ENCODE data around the gene SDC3.

The SDC3 gene

GRCh38 chr1:30896905-30897304, 11.7 kb downstream of the SDC3 start:
- TF ChIP-seq RAD21 (IDR thresholded peaks at IDR 0.05; ENCODE audit: low read depth): no peak
- no peak for TF ChIP-seq CREB1 (IDR thresholded peaks at IDR 0.05; ENCODE audit: low read depth)
- TF ChIP-seq, protein P1, sequence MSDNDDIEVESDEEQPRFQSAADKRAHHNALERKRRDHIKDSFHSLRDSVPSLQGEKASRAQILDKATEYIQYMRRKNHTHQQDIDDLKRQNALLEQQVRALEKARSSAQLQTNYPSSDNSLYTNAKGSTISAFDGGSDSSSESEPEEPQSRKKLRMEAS (IDR thresholded peaks at IDR 0.05): no peak
- TF ChIP-seq FOXM1 (IDR thresholded peaks at IDR 0.05; ENCODE audit: borderline replicate concordance, low read depth): no peak
- no peak for TF ChIP-seq YY1 (IDR thresholded peaks at IDR 0.05; ENCODE audit: low read depth)
- no peak for TF ChIP-seq EGR1 (IDR thresholded peaks at IDR 0.05)
- no peak for TF ChIP-seq TAF1 (IDR thresholded peaks at IDR 0.05; ENCODE audit: low read depth)
- TF ChIP-seq USF1 (IDR thresholded peaks at IDR 0.05): no peak
- TF ChIP-seq TEAD4 (IDR thresholded peaks at IDR 0.05): no peak
- TF ChIP-seq NFIC (IDR thresholded peaks at IDR 0.05): no peak
- no peak for TF ChIP-seq EP300 (IDR thresholded peaks at IDR 0.05; ENCODE audit: borderline replicate concordance)
- TF ChIP-seq CEBPB (IDR thresholded peaks at IDR 0.05): no peak
- TF ChIP-seq TCF12 (IDR thresholded peaks at IDR 0.05; ENCODE audit: low read depth): no peak
- TF ChIP-seq, protein P2, sequence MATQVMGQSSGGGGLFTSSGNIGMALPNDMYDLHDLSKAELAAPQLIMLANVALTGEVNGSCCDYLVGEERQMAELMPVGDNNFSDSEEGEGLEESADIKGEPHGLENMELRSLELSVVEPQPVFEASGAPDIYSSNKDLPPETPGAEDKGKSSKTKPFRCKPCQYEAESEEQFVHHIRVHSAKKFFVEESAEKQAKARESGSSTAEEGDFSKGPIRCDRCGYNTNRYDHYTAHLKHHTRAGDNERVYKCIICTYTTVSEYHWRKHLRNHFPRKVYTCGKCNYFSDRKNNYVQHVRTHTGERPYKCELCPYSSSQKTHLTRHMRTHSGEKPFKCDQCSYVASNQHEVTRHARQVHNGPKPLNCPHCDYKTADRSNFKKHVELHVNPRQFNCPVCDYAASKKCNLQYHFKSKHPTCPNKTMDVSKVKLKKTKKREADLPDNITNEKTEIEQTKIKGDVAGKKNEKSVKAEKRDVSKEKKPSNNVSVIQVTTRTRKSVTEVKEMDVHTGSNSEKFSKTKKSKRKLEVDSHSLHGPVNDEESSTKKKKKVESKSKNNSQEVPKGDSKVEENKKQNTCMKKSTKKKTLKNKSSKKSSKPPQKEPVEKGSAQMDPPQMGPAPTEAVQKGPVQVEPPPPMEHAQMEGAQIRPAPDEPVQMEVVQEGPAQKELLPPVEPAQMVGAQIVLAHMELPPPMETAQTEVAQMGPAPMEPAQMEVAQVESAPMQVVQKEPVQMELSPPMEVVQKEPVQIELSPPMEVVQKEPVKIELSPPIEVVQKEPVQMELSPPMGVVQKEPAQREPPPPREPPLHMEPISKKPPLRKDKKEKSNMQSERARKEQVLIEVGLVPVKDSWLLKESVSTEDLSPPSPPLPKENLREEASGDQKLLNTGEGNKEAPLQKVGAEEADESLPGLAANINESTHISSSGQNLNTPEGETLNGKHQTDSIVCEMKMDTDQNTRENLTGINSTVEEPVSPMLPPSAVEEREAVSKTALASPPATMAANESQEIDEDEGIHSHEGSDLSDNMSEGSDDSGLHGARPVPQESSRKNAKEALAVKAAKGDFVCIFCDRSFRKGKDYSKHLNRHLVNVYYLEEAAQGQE (IDR thresholded peaks at IDR 0.05; ENCODE audit: low read depth): no peak
- no peak for TF ChIP-seq ZBTB7A (IDR thresholded peaks at IDR 0.05; ENCODE audit: low read depth)

GRCh38 chr1:30895944-30896660, 12.5 kb downstream of the SDC3 start:
- TF ChIP-seq ZBTB7A (IDR thresholded peaks at IDR 0.05; ENCODE audit: low read depth): no peak

DNA sequence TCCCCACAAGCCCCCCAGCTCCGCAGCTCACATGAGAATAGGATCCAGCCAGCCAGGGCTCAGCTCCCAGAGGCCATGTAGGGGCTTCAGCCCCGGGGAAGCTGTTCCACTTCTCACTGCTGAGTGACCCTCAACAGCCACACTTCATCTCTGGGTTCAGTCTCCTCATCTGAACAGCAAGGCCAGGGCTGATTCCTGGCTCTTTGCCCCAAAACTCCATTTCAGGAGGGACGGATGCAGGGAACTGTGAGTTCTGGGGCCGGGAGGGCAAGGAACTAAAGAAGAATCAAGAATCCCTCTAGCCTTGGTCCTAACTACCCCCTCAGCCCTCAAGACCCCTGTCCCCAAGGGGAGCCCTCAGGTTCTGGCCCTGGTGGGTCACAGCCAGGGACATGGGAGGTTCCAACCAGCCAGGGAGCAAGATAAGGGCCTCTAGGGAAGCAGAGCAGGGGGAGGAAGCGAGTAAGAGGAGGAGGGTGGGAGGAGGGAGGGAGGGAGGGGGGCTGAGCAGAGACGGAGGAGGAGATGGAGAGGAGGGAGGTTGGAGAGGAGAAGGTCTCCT, 13.1 kb downstream of the SDC3 start:
- no peak for TF ChIP-seq NFIC (IDR thresholded peaks at IDR 0.05)
- no peak for TF ChIP-seq ZBTB7A (IDR thresholded peaks at IDR 0.05; ENCODE audit: low read depth)
- no peak for TF ChIP-seq EGR1 (IDR thresholded peaks at IDR 0.05)

- TF ChIP-seq ZBTB7A (IDR thresholded peaks at IDR 0.05; ENCODE audit: low read depth) (no peak), CREB1 (IDR thresholded peaks at IDR 0.05; ENCODE audit: low read depth) (no peak), EGR1 (IDR thresholded peaks at IDR 0.05) (no peak), CEBPB (IDR thresholded peaks at IDR 0.05) (no peak), NFIC (IDR thresholded peaks at IDR 0.05) (no peak), FOXM1 (IDR thresholded peaks at IDR 0.05; ENCODE audit: borderline replicate concordance, low read depth) (no peak), RAD21 (IDR thresholded peaks at IDR 0.05; ENCODE audit: low read depth) (no peak), TEAD4 (IDR thresholded peaks at IDR 0.05) (no peak), TAF1 (IDR thresholded peaks at IDR 0.05; ENCODE audit: low read depth) (no peak), TCF12 (IDR thresholded peaks at IDR 0.05; ENCODE audit: low read depth) (no peak), EP300 (IDR thresholded peaks at IDR 0.05; ENCODE audit: borderline replicate concordance) (no peak), USF1 (IDR thresholded peaks at IDR 0.05) (no peak), YY1 (IDR thresholded peaks at IDR 0.05; ENCODE audit: low read depth) (no peak)
- TF ChIP-seq, protein P2 (IDR thresholded peaks at IDR 0.05; ENCODE audit: low read depth): no peak
- TF ChIP-seq, protein P1 (IDR thresholded peaks at IDR 0.05): no peak
Observed at GRCh38 chr1:30894508-30894973, 14.0 kb downstream of the SDC3 start.

GRCh38 chr1:30893776-30894507, 14.6 kb downstream of the SDC3 start:
- TF ChIP-seq, protein P1 (IDR thresholded peaks at IDR 0.05): no peak
- TF ChIP-seq ZBTB7A (IDR thresholded peaks at IDR 0.05; ENCODE audit: low read depth): no peak
- no peak for TF ChIP-seq TEAD4 (IDR thresholded peaks at IDR 0.05)
- TF ChIP-seq FOXM1 (IDR thresholded peaks at IDR 0.05; ENCODE audit: borderline replicate concordance, low read depth): no peak
- TF ChIP-seq CREB1 (IDR thresholded peaks at IDR 0.05; ENCODE audit: low read depth): no peak
- no peak for TF ChIP-seq CEBPB (IDR thresholded peaks at IDR 0.05)
- no peak for TF ChIP-seq TCF12 (IDR thresholded peaks at IDR 0.05; ENCODE audit: low read depth)
- TF ChIP-seq EP300 (IDR thresholded peaks at IDR 0.05; ENCODE audit: borderline replicate concordance): no peak
- no peak for TF ChIP-seq TAF1 (IDR thresholded peaks at IDR 0.05; ENCODE audit: low read depth)

Data from Ishikawa (cell line).